Lower leg skin (tissue), 4 donors: Measurements from ENCODE around the gene LDB2. TPM values are rescaled to one million over a fixed set of nuclear protein-coding genes. Genes with fewer than 3 reads are reported as not detected.

Source experiments
- DNase-seq, 2 donors: peaks; one replicate each; pipeline ENCODE4 v3.0.0-alpha.2; 2019; ENCODE audit warnings: low spot score in 2 of 2
- H3K4me3 ChIP-seq: fragments of 200-600 bp; sonication (generic); 2 replicates; pipeline ENCODE4 v1.5.1; 2017; ENCODE audit warnings: mild to moderate bottlenecking, low read depth; ENCODE audit not compliant: poor library complexity, severe bottlenecking
- POLR2A ChIP-seq, 2 donors: fragments of 450-650 bp; IDR thresholded peaks; one replicate each; pipeline ENCODE4 v1.6.1; 2016 to 2017; ENCODE audit warnings: antibody characterized with exemption in 2 of 2, mild to moderate bottlenecking in 1 of 2, moderate library complexity in 1 of 2
- WGBS, 2 donors: methylation state at CpG; one replicate each; pipeline ENCODE4 v1.1.5; 2018; 5-methylcytosine and 5-hydroxymethylcytosine counted together
- intact Hi-C: fragments of 100-400 bp; cut with DNase I; formaldehyde crosslinking; loops from one replicate; pipeline ENCODE4 v1.15.0; 2023; ENCODE audit warnings: low total_unique reads
- total RNA-seq, 4 donors: library from RNA; depleted of rRNA; stranded (reverse); fragments of >200 nt; gene quantifications; one replicate each; pipeline ENCODE4 v1.1.0, GENCODE V29; 2016
- TF ChIP-seq, protein P1 (sequence below), 3 donors: fragments of 450-650 bp; IDR thresholded peaks; one replicate each; pipeline ENCODE4 v1.5.1; 2016; ENCODE audit warnings: antibody characterized with exemption in 3 of 3, mild to moderate bottlenecking in 3 of 3, moderate library complexity in 2 of 3

LDB2 gene
- total RNA-seq, 4 donors from 2014 or later, result 5.4 to 14.0 (median 7.8) TPM

DNA sequence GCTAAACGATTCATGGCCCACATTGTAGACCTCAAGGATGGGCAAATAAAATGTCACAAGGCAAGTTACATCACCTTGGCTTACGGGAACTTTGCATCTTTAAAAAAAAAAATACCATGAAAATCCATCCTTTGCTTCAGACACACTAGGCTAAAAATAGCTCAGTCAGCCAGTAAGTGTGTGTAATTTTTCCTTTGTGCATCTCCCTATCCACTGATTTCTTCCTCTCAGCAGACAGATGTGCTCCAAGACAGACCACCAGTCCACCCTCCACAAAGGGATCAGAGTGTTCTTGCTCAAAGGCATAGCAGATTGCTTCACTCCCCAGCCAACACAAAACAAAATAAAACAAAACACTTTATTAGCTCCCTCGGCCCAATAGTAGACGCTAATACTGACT is 14.6 kb downstream of the LDB2 start:
- DNase-seq, result no peak
- intact Hi-C loops, result no loop called here
- WGBS, 2 donors, result 88 to 91% methylated on average over 4 of the region's 4 CpGs
- H3K4me3 ChIP-seq, result no peak overlapping the region
- TF ChIP-seq, protein P1, sequence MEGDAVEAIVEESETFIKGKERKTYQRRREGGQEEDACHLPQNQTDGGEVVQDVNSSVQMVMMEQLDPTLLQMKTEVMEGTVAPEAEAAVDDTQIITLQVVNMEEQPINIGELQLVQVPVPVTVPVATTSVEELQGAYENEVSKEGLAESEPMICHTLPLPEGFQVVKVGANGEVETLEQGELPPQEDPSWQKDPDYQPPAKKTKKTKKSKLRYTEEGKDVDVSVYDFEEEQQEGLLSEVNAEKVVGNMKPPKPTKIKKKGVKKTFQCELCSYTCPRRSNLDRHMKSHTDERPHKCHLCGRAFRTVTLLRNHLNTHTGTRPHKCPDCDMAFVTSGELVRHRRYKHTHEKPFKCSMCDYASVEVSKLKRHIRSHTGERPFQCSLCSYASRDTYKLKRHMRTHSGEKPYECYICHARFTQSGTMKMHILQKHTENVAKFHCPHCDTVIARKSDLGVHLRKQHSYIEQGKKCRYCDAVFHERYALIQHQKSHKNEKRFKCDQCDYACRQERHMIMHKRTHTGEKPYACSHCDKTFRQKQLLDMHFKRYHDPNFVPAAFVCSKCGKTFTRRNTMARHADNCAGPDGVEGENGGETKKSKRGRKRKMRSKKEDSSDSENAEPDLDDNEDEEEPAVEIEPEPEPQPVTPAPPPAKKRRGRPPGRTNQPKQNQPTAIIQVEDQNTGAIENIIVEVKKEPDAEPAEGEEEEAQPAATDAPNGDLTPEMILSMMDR (IDR thresholded peaks at IDR 0.05), result no peak
- TF ChIP-seq POLR2A (IDR thresholded peaks at IDR 0.05), result no peak

DNA sequence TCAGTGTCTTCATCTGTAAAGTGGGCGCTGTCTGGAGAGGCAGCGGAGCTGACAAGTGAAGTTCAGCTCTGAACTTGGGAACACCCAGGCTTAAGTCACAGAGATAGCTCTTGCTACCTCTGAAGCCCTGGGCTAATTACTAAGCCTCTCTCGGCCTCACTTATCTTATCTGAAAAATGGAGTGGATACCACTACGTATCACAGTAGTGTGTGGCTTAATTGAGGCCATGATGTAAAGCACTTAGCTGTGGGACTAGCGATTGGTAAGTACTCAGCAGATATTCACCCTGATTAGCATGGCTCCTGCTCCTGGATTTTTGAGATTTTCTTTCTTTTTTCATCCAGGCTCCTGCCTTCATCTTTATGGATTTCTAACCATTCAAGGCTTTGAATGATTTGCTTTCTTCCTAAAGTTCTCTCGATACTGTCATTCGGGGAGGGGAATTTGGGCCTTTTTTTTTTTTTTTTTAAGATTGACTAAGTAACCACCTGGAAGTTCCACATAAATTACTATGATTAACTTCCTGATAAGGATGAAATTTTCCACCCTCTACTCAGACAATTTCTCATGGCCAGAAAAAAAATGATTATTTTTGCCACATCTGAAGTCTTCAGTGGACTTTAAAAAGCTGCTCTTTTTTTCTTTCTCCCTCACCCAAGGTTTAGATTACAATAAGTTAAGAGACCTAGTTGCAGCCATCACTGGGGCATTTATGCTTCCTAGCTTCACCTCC is 17.1 kb downstream of the LDB2 start:
- WGBS, 2 donors, result 84 to 88% methylated on average over 7 of the region's 7 CpGs
- DNase-seq, result no peak
- intact Hi-C loops, result no loop called here
- H3K4me3 ChIP-seq, result no peak overlapping the region
- TF ChIP-seq, protein P1 (IDR thresholded peaks at IDR 0.05), result no peak
- no peak for TF ChIP-seq POLR2A (IDR thresholded peaks at IDR 0.05)

DNA sequence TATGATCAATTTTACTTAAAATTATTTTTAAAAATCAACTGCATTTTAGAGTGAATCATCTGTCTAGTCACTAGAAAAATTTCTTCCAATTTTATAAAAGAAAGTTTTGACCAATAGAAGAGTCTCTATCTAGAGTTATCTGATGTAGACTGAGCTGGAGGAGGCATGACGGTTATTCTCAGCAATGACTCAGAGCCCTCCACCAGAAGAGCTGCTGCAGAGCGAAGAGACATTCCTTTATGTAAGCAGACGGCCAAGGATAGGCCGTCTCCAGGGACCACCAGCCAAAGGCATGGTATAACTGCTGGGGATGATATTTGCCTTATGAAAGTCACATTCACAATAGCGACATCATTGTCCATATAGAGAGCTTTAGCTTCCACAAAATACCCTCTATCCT is 23.0 kb downstream of the LDB2 start:
- intact Hi-C loops, result no loop called here
- 73 to 79% methylated on average over 5 of the region's 5 CpGs for WGBS, 2 donors
- no peak for DNase-seq
- no peak overlapping the region for H3K4me3 ChIP-seq
- TF ChIP-seq, protein P1 (IDR thresholded peaks at IDR 0.05), result no peak
- TF ChIP-seq POLR2A (IDR thresholded peaks at IDR 0.05), result no peak

DNA sequence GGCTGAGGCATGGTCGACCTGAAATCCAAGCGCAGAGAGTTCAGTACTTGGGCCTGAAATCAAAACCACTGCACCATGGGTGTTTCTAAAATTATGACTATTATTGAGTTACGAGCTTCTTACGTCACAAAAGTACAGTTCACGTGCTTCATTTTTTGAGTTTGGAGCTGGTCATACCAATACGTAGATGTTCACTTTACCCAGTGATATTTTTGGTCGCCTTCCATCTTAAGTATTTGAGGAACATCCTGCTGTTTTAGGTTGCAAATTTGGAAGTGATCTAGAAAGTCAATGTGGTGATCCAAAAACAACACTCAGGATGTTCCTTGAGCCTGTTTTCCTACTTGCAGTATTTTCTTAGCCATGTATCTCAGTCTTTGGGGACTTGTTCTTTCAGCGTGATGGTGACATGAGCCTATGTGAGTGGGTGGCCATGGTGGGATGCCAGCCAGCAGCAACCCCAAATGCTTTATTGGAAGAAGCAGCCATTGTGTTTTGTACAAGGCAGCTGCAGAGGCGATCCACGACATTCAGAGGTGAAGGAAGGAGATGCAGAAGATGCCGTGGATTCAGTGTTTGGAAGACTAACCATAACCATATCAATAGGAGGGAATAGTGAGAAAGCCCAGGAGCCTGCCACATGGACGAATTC is 28.7 kb downstream of the LDB2 start:
- 88 to 90% methylated on average over 12 of the region's 12 CpGs for WGBS, 2 donors
- DNase-seq, result no peak
- H3K4me3 ChIP-seq, result no peak overlapping the region
- TF ChIP-seq, protein P1 (IDR thresholded peaks at IDR 0.05), result no peak
- TF ChIP-seq POLR2A (IDR thresholded peaks at IDR 0.05), result no peak
- intact Hi-C loops, result no loop called here

DNA sequence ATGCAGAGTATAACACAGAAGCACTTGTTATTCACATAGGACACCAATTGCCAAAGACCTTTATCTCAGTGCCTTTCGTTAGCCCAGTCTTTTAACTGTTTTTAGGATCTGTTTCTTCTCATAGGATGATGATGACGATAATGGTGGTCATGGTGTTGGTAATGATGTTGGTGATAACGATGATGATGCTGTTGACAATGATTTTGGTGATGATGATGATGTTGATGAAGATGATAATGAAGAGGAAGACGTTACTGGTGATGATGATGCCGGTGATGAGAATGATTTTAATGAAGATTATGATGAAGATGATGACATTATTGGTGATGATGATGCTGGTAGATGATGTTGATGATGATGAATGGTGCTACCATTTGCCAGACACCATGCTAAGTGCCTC is 29.8 kb downstream of the LDB2 start:
- WGBS, 2 donors, result 84 to 88% methylated on average over 5 of the region's 5 CpGs
- no peak for DNase-seq
- no peak for TF ChIP-seq POLR2A (IDR thresholded peaks at IDR 0.05)
- TF ChIP-seq, protein P1 (IDR thresholded peaks at IDR 0.05), result no peak
- no peak overlapping the region for H3K4me3 ChIP-seq
- intact Hi-C loops, result no loop called here
